ENCODE data around the gene CRYGS.

Gene CRYGS

DNA sequence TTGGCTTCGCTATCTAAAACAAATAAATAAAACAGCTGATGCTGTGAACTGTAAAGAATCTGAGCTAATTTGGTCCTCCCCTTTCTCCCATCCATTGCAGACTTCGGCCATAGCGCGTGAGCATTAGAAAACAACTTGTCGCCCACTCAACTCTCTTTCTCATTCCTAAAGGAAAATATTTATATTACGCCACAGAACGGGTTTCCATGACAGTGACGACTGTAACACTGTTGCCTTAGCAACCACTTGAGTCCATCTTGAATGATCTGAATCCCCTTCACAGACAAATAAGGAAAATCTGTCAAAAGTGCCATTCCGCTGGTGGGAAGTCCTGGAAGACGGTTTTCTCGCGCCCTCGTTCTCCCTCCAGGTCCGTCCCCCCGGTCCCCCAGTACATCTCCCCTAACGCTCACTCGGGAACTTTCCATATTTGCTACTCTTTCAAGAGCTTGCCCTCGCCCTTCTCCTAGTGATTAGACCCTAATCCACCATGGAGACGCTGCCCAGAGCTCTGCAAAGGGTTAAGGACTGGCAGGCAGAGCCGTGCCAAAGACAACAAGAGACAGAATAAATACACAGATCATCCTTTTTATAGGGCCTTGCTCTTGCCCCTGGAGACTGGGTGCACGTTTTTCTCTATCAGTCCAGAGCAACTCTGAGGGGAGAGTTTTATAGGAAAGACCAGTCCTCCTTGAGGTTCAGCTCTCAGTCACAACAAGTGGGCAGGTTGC lies 50.5 kb downstream of the CRYGS start:
- H3K9ac ChIP-seq (ENCODE audit: low read length), result no peak overlapping the region
- no peak overlapping the region for H3K4me3 ChIP-seq (ENCODE audit: low read length)
- no peaks in the 10 kb centered on the region for H3K27me3 ChIP-seq (ENCODE audit: control insufficient read depth, insufficient read depth, low read length)
- H3K27ac ChIP-seq (ENCODE audit: low read depth, low read length), result no peak overlapping the region
- no peaks in the 10 kb centered on the region for H3K36me3 ChIP-seq (ENCODE audit: control insufficient read depth, insufficient read depth, low read length)
- H3K4me1 ChIP-seq (ENCODE audit: control insufficient read depth, insufficient read depth, low read length), result no peaks in the 10 kb centered on the region

DNA sequence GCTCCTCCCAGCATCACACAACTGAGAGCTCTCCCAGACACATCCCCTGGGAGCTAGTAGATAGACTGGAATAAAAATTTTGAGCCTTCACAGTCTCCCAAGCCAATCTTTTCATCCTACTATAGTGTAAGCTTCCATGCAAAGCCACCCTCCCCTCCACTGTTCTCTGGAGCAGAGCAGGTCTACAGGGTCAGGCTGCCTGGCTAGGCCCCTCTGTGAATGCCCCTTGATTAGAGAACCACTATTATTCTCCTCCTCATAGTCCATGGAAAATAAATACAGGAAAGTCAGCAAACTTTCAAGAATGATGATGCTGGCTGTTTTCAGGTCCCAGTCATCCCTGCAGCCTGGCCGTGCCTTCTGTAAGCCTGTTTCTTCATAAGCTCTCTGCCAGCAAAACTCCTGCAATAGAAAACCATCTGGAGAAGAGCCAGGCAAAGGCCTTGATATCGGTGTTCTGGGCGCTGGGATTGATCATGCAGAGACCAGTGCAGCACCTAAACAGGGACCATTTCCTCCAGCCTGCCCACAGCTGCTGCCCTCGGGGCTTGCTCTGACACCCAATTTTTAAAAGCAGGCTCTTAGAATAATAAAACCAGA lies 51.7 kb downstream of the CRYGS start:
- H3K4me1 ChIP-seq (ENCODE audit: control insufficient read depth, insufficient read depth, low read length), result no peaks in the 10 kb centered on the region
- H3K36me3 ChIP-seq (ENCODE audit: control insufficient read depth, insufficient read depth, low read length), result no peaks in the 10 kb centered on the region
- H3K27ac ChIP-seq (ENCODE audit: low read depth, low read length), result no peak overlapping the region

DNA sequence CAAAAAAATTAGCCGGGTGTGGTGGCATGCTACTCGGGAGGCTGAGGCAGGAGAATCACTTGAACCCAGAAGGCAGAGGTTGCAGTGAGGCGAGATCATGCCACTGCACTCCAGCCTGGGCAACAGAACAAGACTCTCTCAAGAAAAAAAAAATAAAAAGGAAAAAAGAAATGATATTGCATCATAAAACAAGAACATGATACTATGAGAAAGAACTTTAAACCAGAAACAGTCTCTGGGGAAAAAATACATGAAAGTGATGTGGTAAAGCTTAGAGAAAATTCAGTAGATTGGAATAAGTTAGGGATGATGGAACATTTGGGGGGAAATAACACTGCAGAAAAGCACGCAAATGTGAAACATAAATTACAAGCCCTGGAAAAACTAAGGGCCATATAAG lies 54.7 kb downstream of the CRYGS start:
- H3K27me3 ChIP-seq (ENCODE audit: control insufficient read depth, insufficient read depth, low read length), result no peaks in the 10 kb centered on the region
- H3K4me3 ChIP-seq (ENCODE audit: low read length), result no peak overlapping the region
- H3K9ac ChIP-seq (ENCODE audit: low read length), result no peak overlapping the region
- no peaks in the 10 kb centered on the region for H3K4me1 ChIP-seq (ENCODE audit: control insufficient read depth, insufficient read depth, low read length)
- H3K36me3 ChIP-seq (ENCODE audit: control insufficient read depth, insufficient read depth, low read length), result no peaks in the 10 kb centered on the region
- H3K27ac ChIP-seq (ENCODE audit: low read depth, low read length), result no peak overlapping the region

More for the DNA sequence above, 51.7 kb downstream of the CRYGS start:
- Histone ChIP-seq H3K27me3 (ENCODE audit: control insufficient read depth, insufficient read depth, low read length) (no peaks in the 10 kb centered on the region), H3K4me3 (ENCODE audit: low read length) (no peak overlapping the region), H3K9ac (ENCODE audit: low read length) (no peak overlapping the region)

Measured in rectal smooth muscle tissue (tissue), 1 donor.